Activated CD4-positive, CD25-positive, alpha-beta regulatory T cell treated with anti-CD3 and anti-CD28 coated beads, Interleukin-2, amount 50 U/mL, for 72 hours (primary cell): ENCODE results near the gene PYGO2.

Source experiments
- DNase-seq: peaks from one replicate; pipeline ENCODE4 v3.0.0; 2021

PYGO2 gene

GRCh38 chr1:154959426-154959780 is 2.2 kb downstream of the PYGO2 start:
- DNase-seq = no peak

GRCh38 chr1:154958681-154959425 is 2.7 kb downstream of the PYGO2 start:
- DNase-seq = no peak

- no peak for DNase-seq
These were observed 3.5 kb downstream of the PYGO2 start for GRCh38 chr1:154958036-154958435.

- DNase-seq = no peak
These were observed 4.4 kb downstream of the PYGO2 start for GRCh38 chr1:154957091-154957657.

GRCh38 chr1:154956544-154956941 is 5.0 kb downstream of the PYGO2 start:
- no peak for DNase-seq

- peak; percentile 71 for DNase-seq
These were observed 5.7 kb downstream of the PYGO2 start, which contains the start of gene PBXIP1 for GRCh38 chr1:154955718-154956543. TSS of gene PBXIP1 (minus strand) at chr1:154956099. CDS start at chr1:154953721, 2,378 bp downstream.

- DNase-seq = peak; percentile 74
These were observed 6.4 kb downstream of the PYGO2 start for GRCh38 chr1:154955039-154955717.

GRCh38 chr1:154954541-154954940 is 7.0 kb downstream of the PYGO2 start:
- no peak for DNase-seq

- no peak for DNase-seq
These were observed 8.0 kb downstream of the PYGO2 start for GRCh38 chr1:154953611-154954038.

GRCh38 chr1:154952664-154953063 is 8.9 kb downstream of the PYGO2 start:
- DNase-seq = no peak

- DNase-seq = peak; percentile 49
These were observed 9.5 kb downstream of the PYGO2 start for GRCh38 chr1:154951901-154952657.

- DNase-seq = no peak
These were observed 13.5 kb downstream of the PYGO2 start for GRCh38 chr1:154948079-154948478.

- DNase-seq = no peak
These were observed 15.4 kb downstream of the PYGO2 start for GRCh38 chr1:154945962-154946850.

GRCh38 chr1:154945160-154945961 is 16.2 kb downstream of the PYGO2 start:
- DNase-seq = no peak

- no peak for DNase-seq
These were observed 17.0 kb downstream of the PYGO2 start for GRCh38 chr1:154944401-154945159.

- peak; percentile 54 for DNase-seq
These were observed 17.8 kb downstream of the PYGO2 start for GRCh38 chr1:154943649-154944400.

- DNase-seq = no peak
These were observed 20.1 kb downstream of the PYGO2 start for GRCh38 chr1:154941333-154942013.

GRCh38 chr1:154940651-154941194 is 20.9 kb downstream of the PYGO2 start:
- no peak for DNase-seq
